ENCODE data around the gene CMTM6.

DNA sequence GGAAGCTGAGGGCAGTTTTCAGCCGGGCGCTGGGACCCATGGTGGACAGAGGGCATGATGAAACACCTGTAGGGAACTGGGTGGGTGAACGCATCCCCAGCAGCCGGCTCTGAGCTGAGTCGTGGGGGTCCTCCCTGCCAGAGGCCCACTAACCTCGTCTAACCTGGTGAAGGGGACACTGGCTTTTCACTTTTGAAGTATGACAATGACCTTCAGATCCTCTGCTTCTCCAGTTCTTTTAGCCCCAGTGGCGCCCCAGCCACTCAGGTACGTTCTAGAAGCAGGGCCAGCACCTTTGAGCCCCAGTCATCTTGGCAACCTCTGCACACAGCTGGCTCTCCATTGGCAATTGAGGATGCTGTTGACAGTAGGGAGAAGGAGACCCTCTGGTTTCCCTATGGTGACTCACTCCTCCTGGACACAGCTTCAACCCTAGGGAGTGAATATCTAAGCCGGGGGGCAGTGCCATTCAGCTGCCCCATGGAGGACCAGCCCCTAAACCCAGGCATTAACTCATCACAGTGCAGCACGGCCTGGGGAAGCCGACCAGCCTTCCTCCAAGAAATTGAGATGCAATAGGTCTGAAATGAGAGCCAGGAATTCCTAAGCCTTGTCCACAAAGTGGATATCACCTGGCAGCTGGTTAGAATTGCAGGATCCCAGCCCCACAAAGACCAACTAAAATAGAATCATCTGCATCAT, 46.1 kb downstream of the CMTM6 start:
- TF ChIP-seq, protein P1, sequence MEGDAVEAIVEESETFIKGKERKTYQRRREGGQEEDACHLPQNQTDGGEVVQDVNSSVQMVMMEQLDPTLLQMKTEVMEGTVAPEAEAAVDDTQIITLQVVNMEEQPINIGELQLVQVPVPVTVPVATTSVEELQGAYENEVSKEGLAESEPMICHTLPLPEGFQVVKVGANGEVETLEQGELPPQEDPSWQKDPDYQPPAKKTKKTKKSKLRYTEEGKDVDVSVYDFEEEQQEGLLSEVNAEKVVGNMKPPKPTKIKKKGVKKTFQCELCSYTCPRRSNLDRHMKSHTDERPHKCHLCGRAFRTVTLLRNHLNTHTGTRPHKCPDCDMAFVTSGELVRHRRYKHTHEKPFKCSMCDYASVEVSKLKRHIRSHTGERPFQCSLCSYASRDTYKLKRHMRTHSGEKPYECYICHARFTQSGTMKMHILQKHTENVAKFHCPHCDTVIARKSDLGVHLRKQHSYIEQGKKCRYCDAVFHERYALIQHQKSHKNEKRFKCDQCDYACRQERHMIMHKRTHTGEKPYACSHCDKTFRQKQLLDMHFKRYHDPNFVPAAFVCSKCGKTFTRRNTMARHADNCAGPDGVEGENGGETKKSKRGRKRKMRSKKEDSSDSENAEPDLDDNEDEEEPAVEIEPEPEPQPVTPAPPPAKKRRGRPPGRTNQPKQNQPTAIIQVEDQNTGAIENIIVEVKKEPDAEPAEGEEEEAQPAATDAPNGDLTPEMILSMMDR (IDR thresholded peaks at IDR 0.05; ENCODE audit: low read depth, low read length): no peak
- TF ChIP-seq POLR2A (IDR thresholded peaks at IDR 0.05; ENCODE audit: extremely low read depth, insufficient read length): no peak
- TF ChIP-seq, protein P2, sequence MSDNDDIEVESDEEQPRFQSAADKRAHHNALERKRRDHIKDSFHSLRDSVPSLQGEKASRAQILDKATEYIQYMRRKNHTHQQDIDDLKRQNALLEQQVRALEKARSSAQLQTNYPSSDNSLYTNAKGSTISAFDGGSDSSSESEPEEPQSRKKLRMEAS (IDR thresholded peaks at IDR 0.05; ENCODE audit: low read depth, low read length): no peak
